NT2/D1 (cell line): ENCODE results near the gene SPRING1.
"Not testable (repeated sequence)": the region's sequence is repeated elsewhere in the genome, so short reads cannot be mapped to it uniquely, and the experiment has no call there.

Source experiments
- DNase-seq: peaks from one replicate; pipeline ENCODE4 v3.0.0-alpha.2; 2011; ENCODE audit warnings: low read depth, low spot score
- H3K27me3 ChIP-seq: 2 replicates; pipeline ENCODE4 v1.6.0; 2011; ENCODE audit warnings: mild to moderate bottlenecking; ENCODE audit not compliant: insufficient read length, insufficient read depth
- H3K36me3 ChIP-seq: 2 replicates; pipeline ENCODE4 v1.6.1; 2011; ENCODE audit warnings: mild to moderate bottlenecking, low read length, mixed read lengths; ENCODE audit not compliant: insufficient read depth, insufficient read length
- H3K4me1 ChIP-seq: 2 replicates; pipeline ENCODE4 v1.5.1; 2011; ENCODE audit not compliant: insufficient read depth, insufficient read length
- H3K4me3 ChIP-seq: 2 replicates; pipeline ENCODE4 v1.5.1; 2011; ENCODE audit warnings: low read depth; ENCODE audit not compliant: insufficient read length
- H3K9ac ChIP-seq: 2 replicates; pipeline ENCODE4 v1.6.0; 2011; ENCODE audit warnings: low read depth; ENCODE audit not compliant: insufficient read length
- H3K9me3 ChIP-seq: 2 replicates; pipeline ENCODE4 v1.5.1; 2011; ENCODE audit warnings: mild to moderate bottlenecking, low read length; ENCODE audit not compliant: insufficient read depth
- SUZ12 ChIP-seq: IDR thresholded peaks from 2 replicates; pipeline ENCODE4 v1.6.1; 2011; ENCODE audit not compliant: insufficient read length, insufficient read depth; ENCODE audit errors: extremely low read depth
- YY1 ChIP-seq: IDR thresholded peaks from 2 replicates; pipeline ENCODE4 v1.6.1; 2011; ENCODE audit not compliant: insufficient read length, insufficient read depth
- ZNF274 ChIP-seq: IDR thresholded peaks from 2 replicates; pipeline ENCODE4 v1.6.1; 2011; ENCODE audit warnings: mild to moderate bottlenecking, low read depth, low read length

Gene SPRING1

GRCh38 chr12:116759783-116760621, 22.1 kb upstream of the SPRING1 start:
- no peak for TF ChIP-seq YY1
- no peak for TF ChIP-seq SUZ12
- no peak for TF ChIP-seq ZNF274
- Histone ChIP-seq H3K4me3 (no peak overlapping the region), H3K9me3 (no peaks in the 10 kb centered on the region), H3K4me1 (peaks cover 2% of the 10 kb centered on the region), H3K9ac (no peak overlapping the region), H3K27me3 (no peaks in the 10 kb centered on the region), H3K36me3 (no peaks in the 10 kb centered on the region)
- DNase-seq, result no peak

GRCh38 chr12:116754783-116755182, 16.9 kb upstream of the SPRING1 start:
- peaks cover 11% of the 10 kb centered on the region for H3K36me3 ChIP-seq
- H3K9me3 ChIP-seq, H3K4me3 ChIP-seq: not testable (repeated sequence)

GRCh38 chr12:116754097-116754496, 16.2 kb upstream of the SPRING1 start:
- not testable (repeated sequence) for DNase-seq, H3K4me1 ChIP-seq, H3K9me3 ChIP-seq, H3K4me3 ChIP-seq, H3K27me3 ChIP-seq, H3K9ac ChIP-seq
- peaks cover 11% of the 10 kb centered on the region for H3K36me3 ChIP-seq

More at GRCh38 chr12:116754783-116755182, 16.9 kb upstream of the SPRING1 start:
- not testable (repeated sequence) for DNase-seq, H3K27me3 ChIP-seq, H3K4me1 ChIP-seq, H3K9ac ChIP-seq

GRCh38 chr12:116750298-116750697, 12.4 kb upstream of the SPRING1 start:
- Histone ChIP-seq H3K36me3 (peaks cover 14% of the 10 kb centered on the region), H3K4me1 (no peaks in the 10 kb centered on the region), H3K4me3 (no peak overlapping the region), H3K9ac (no peak overlapping the region), H3K9me3 (no peaks in the 10 kb centered on the region), H3K27me3 (no peaks in the 10 kb centered on the region)
- no peak for DNase-seq
- TF ChIP-seq YY1 (no peak), SUZ12 (no peak), ZNF274 (no peak)

GRCh38 chr12:116749884-116750283, 12.0 kb upstream of the SPRING1 start:
- no peak for DNase-seq

GRCh38 chr12:116745554-116745953, 7.7 kb upstream of the SPRING1 start:
- Histone ChIP-seq H3K27me3 (no peaks in the 10 kb centered on the region), H3K9ac (no peak overlapping the region), H3K4me3 (no peak overlapping the region), H3K9me3 (no peaks in the 10 kb centered on the region), H3K36me3 (peaks cover 17% of the 10 kb centered on the region), H3K4me1 (no peaks in the 10 kb centered on the region)
- TF ChIP-seq SUZ12 (no peak), ZNF274 (no peak), YY1 (no peak)
- no peak for DNase-seq

More at GRCh38 chr12:116749884-116750283, 12.0 kb upstream of the SPRING1 start:
- Histone ChIP-seq H3K4me1 (no peaks in the 10 kb centered on the region), H3K4me3 (no peak overlapping the region), H3K9ac (no peak overlapping the region), H3K27me3 (no peaks in the 10 kb centered on the region), H3K36me3 (peaks cover 14% of the 10 kb centered on the region), H3K9me3 (no peaks in the 10 kb centered on the region)
- no peak for TF ChIP-seq SUZ12
- TF ChIP-seq ZNF274, result no peak
- TF ChIP-seq YY1, result no peak

GRCh38 chr12:116744766-116745165, 6.9 kb upstream of the SPRING1 start:
- H3K9me3 ChIP-seq, result no peaks in the 10 kb centered on the region
- H3K9ac ChIP-seq, result no peak overlapping the region
- H3K4me3 ChIP-seq, result no peak overlapping the region
- no peaks in the 10 kb centered on the region for H3K4me1 ChIP-seq
- TF ChIP-seq ZNF274 (no peak), YY1 (no peak), SUZ12 (no peak)
- DNase-seq, result no peak
- H3K27me3 ChIP-seq, result no peaks in the 10 kb centered on the region
- H3K36me3 ChIP-seq, result peaks cover 17% of the 10 kb centered on the region

GRCh38 chr12:116742787-116743186, 4.9 kb upstream of the SPRING1 start:
- H3K4me3 ChIP-seq, H3K9me3 ChIP-seq, H3K27me3 ChIP-seq, H3K4me1 ChIP-seq, DNase-seq, H3K9ac ChIP-seq: not testable (repeated sequence)
- peaks cover 17% of the 10 kb centered on the region for H3K36me3 ChIP-seq
